WERI-Rb-1 (cell line): ENCODE results near the gene SPTLC2.

Experiments used
- DNase-seq: peaks from one replicate; pipeline ENCODE4 v3.0.0-alpha.2; 2020
- H3K27ac ChIP-seq: fragments of 250-450 bp; sonication (Bioruptor Pico); 2 replicates; pipeline ENCODE4 v1.5.1; 2020; ENCODE audit warnings: mild to moderate bottlenecking, moderate library complexity
- H3K27me3 ChIP-seq: fragments of 250-450 bp; sonication (Bioruptor Pico); 2 replicates; pipeline ENCODE4 v1.5.1; 2021; ENCODE audit warnings: mild to moderate bottlenecking, low read depth, moderate library complexity; ENCODE audit not compliant: insufficient read depth, severe bottlenecking
- H3K36me3 ChIP-seq: fragments of 250-450 bp; sonication (Bioruptor Pico); 2 replicates; pipeline ENCODE4 v1.5.1; 2020; ENCODE audit warnings: mild to moderate bottlenecking, moderate library complexity
- H3K4me3 ChIP-seq: 2 replicates; pipeline ENCODE4 v1.5.1; 2011; ENCODE audit warnings: low read depth, mild to moderate bottlenecking, control low read depth, low read length
- H3K9me3 ChIP-seq: fragments of 250-450 bp; sonication (Bioruptor Pico); 2 replicates; pipeline ENCODE4 v1.5.1; 2021; ENCODE audit warnings: mild to moderate bottlenecking, moderate library complexity; ENCODE audit not compliant: severe bottlenecking
- TF ChIP-seq, protein P1 (sequence below): IDR thresholded peaks from 2 replicates; pipeline ENCODE4 v1.5.1; 2011; ENCODE audit warnings: low read depth, mild to moderate bottlenecking, control low read depth, inconsistent platforms, low read length

SPTLC2 gene

DNA sequence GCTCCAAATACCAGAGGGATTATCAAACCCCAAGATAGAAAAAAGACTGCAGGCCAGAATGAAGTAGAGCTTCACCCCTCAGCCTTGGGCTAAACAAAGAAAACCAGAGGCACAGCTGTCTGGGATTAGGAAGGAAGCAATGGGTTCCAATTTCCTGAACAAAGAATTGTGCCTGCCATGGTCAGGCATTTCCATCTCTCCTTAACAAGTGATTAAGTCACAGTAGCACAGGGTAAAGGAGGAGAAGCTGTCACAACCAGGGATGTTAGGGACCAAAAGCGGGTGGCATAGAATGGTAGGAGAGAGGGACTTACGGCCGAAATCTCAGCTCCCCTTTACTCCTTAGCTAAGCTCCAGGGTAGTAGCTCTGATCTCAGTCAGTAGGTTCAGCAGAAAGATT, 33.9 kb downstream of the SPTLC2 start:
- TF ChIP-seq, protein P1, sequence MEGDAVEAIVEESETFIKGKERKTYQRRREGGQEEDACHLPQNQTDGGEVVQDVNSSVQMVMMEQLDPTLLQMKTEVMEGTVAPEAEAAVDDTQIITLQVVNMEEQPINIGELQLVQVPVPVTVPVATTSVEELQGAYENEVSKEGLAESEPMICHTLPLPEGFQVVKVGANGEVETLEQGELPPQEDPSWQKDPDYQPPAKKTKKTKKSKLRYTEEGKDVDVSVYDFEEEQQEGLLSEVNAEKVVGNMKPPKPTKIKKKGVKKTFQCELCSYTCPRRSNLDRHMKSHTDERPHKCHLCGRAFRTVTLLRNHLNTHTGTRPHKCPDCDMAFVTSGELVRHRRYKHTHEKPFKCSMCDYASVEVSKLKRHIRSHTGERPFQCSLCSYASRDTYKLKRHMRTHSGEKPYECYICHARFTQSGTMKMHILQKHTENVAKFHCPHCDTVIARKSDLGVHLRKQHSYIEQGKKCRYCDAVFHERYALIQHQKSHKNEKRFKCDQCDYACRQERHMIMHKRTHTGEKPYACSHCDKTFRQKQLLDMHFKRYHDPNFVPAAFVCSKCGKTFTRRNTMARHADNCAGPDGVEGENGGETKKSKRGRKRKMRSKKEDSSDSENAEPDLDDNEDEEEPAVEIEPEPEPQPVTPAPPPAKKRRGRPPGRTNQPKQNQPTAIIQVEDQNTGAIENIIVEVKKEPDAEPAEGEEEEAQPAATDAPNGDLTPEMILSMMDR = no peak
- H3K4me3 ChIP-seq = no peak overlapping the region
- no peaks in the 10 kb centered on the region for H3K27me3 ChIP-seq
- H3K36me3 ChIP-seq = peaks cover 4% of the 10 kb centered on the region; the same call in 1 of the 2 replicates
- DNase-seq = no peak
- H3K27ac ChIP-seq = peak overlapping the region; percentile 40
- no peaks in the 10 kb centered on the region for H3K9me3 ChIP-seq

DNA sequence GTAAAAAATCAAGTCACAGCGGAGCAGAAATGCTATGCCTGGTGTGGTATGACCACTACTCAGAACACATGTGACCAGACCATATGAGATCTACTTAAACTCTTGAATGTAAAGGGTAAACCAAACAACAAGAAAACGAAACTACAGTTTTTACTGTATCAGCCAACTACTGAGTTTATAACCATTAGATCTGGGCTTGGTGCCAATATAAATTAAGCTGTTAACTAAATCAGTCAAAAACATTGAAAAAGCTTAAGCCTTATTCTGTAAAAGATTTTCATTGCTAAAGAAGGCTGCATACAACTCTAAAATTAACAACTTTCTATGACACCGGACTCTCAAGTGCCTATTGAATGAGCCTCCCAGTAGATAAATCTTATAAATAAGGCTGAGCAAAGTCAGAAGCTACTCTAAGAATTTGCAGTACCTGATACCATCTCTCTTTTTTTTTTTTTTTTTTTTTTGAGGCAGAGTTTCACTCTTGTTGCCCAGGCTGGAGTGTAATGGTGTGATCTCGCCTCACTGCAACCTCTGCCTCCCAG, 35.4 kb downstream of the SPTLC2 start:
- TF ChIP-seq, protein P1 = no peak
- no peak for DNase-seq
- H3K36me3 ChIP-seq = peaks cover 9% of the 10 kb centered on the region
- H3K27me3 ChIP-seq = no peaks in the 10 kb centered on the region
- no peaks in the 10 kb centered on the region for H3K9me3 ChIP-seq
- H3K27ac ChIP-seq = no peak overlapping the region
- no peak overlapping the region for H3K4me3 ChIP-seq

DNA sequence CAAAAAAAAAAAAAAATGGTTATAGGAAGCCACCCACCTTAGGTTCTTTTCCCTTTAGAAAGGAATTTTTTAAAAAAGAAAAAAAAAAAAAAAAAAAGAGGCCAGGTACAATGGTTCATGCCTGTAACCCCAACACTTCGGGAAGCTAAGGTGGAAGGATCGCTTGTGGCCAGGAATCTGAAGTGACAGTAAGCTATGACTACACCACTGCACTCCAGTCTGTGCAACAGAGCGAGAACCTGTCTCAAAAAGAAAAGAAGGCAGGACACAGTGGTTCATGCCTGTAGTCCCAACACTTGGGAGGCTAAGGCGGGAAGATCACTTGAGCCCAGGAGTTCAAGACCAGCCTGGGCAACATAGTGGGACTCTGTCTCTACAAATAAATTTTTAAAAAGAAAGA, 36.0 kb downstream of the SPTLC2 start:
- TF ChIP-seq, protein P1 = no peak
- H3K4me3 ChIP-seq = no peak overlapping the region
- no peaks in the 10 kb centered on the region for H3K9me3 ChIP-seq
- no peak for DNase-seq
- H3K27me3 ChIP-seq = no peaks in the 10 kb centered on the region
- H3K36me3 ChIP-seq = peaks cover 13% of the 10 kb centered on the region
- no peak overlapping the region for H3K27ac ChIP-seq

DNA sequence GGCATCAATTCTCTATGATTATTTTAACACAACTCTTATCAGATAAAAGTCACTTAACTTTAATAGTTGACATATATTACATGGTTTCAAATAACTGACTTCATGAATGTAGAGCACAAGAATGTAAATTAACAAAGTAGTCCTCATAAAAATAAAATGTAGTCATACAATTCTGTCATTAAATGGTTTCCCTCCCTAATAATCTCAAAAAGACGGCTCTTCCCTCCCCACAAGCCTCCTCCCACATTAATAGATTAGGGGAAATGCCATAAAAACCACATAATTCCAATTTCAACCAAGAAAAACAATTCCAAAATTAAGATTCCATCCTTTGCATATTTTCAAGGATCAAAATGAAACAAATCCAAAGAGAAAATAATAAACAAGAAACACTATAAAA, 36.7 kb downstream of the SPTLC2 start:
- H3K27ac ChIP-seq = no peak overlapping the region
- H3K27me3 ChIP-seq = no peaks in the 10 kb centered on the region
- no peak for DNase-seq
- H3K9me3 ChIP-seq = no peaks in the 10 kb centered on the region
- peaks cover 15% of the 10 kb centered on the region for H3K36me3 ChIP-seq
- no peak overlapping the region for H3K4me3 ChIP-seq
- TF ChIP-seq, protein P1 = no peak

DNA sequence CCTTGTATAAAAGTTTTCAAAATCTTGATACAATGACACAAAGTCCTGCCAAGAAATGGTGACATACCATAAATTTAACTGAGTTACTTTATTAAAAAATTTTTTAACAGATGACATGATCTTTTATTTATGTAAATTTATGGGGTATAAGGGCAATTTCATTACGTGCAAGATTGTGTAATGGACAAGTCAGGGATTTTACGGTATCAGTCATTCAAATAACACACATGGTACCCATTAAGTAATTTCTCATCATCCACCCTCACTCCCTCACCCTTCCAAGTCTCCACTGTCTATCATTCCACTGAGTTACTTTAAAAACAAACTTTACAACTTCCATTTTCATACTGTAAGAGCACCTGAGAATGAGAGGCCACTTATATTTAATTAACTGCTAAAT, 37.4 kb downstream of the SPTLC2 start:
- H3K4me3 ChIP-seq = no peak overlapping the region
- H3K27me3 ChIP-seq = no peaks in the 10 kb centered on the region
- no peak for DNase-seq
- peaks cover 15% of the 10 kb centered on the region for H3K36me3 ChIP-seq
- no peak overlapping the region for H3K27ac ChIP-seq
- no peaks in the 10 kb centered on the region for H3K9me3 ChIP-seq
- TF ChIP-seq, protein P1 = no peak

DNA sequence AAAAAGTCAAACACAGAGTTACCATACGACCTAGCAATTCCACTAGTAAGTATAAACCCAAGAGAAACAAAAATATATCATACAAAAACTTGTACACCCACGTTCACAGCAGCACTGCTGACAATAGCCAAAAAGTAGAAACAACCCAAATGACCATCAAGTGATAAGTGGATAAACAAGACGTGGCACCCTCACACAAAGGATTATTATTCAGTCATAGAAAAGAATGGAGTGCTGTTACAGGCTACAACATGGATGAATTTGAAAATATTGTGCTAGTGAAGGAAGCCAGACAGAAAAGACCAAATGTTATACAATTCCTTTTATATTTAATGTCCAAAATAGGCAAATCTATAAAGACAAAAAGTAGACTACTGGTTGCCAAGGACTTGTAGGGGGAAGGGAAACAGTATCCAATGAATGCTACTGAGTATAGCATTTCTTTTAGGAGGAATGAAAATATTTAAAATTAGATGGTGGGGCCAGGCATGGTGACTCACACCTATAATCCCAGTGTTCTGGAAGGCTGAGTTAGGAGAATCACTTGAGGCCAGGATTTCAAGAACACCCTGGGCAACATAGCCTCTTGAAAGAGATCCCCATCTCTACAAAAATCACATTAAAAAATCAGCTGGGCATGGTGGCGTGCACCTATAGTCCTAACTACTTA, 41.9 kb downstream of the SPTLC2 start:
- no peak for DNase-seq
- H3K27ac ChIP-seq = no peak overlapping the region
- TF ChIP-seq, protein P1 = no peak
- H3K36me3 ChIP-seq = peaks cover 15% of the 10 kb centered on the region
- no peaks in the 10 kb centered on the region for H3K27me3 ChIP-seq
- H3K9me3 ChIP-seq = no peaks in the 10 kb centered on the region
- H3K4me3 ChIP-seq = no peak overlapping the region
